Activated CD4-positive, CD25-positive, alpha-beta regulatory T cell treated with anti-CD3 and anti-CD28 coated beads, Interleukin-2, amount 50 U/mL, for 16 hours (primary cell): Measurements from ENCODE around the gene KIF5A.
"Not testable (repeated sequence)": the region's sequence is repeated elsewhere in the genome, so short reads cannot be mapped to it uniquely, and the experiment has no call there.

Experiments
- DNase-seq: peaks from one replicate; pipeline ENCODE4 v3.0.0-alpha.2; 2020; ENCODE audit warnings: low read depth, low spot score

The KIF5A gene

DNA sequence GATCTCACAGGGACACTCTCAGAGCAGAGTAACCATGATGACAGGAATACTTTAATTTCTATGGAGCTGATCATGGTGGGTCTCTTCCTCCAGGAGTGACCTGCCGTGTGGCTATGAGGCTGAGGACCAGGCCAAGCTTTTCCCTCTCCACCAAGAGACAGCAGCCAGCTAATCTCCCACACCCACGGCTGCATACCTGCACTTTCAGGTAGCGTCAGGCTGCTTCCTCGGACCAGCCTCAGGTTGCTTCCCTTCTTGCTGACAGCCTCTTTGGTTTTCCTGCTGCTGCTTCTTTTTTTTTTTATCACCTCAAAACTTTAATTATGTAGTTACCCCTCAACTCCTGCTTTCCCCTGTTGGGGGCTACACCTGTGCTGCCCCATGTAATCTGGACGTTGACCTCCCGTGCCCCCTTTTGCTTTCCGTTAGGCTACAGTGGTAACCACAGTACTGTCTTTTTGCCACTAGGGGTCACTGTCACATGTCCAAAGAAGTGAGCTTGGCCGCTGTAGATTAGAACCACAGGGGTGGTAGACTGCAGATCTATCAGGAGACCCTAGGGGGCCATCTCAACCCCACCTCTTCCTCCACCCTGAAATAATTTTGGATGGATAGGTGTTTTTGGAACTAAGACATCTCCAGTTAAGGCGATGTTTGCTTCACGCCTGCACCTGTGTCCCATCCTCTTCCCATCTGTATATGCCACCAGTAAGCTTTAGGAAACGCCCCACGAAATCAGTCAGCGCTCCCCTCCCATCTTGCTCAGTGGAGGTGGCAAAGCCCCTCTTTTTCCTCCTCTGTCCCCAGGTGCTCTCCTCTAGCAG, 33.4 kb downstream of the KIF5A start:
- DNase-seq = peak; percentile 53

DNA sequence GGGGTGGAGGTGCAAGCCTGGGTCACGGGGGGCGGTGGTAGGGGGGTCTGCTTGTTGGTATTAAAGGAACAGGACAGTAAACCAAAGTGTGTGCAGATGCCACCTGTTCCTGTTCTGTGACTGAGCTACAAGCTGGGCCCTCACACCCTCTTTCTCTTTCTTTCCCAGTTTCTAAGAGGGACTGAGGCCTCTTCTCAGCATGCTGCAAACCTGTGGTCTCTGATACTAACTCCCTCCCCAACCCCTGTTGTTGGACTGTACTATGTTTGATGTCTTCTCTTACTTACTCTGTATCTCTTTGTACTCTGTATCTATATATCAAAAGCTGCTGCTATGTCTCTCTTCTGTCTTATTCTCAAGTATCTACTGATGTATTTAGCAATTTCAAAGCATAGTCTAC, 34.2 kb downstream of the KIF5A start:
- no peak for DNase-seq

DNA sequence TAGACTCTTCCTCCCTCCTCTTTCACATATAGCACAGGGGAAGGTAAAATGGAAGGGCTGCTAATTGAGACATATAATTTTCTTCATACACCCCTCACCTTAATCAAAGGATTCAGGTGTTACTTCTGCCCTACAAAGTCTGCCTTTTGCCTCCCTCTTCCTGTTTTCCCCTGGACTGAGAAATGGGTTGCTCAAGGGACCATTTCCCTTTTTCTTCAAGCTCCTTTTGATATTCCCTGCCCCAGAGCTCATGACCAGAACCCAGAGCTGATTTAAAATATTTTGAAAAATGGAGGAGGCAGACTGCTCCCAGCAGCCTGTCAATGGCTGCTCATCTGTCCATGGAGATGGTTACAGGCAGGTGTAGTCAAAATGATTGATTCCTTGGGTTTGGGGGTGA, 34.8 kb downstream of the KIF5A start:
- no peak for DNase-seq

DNA sequence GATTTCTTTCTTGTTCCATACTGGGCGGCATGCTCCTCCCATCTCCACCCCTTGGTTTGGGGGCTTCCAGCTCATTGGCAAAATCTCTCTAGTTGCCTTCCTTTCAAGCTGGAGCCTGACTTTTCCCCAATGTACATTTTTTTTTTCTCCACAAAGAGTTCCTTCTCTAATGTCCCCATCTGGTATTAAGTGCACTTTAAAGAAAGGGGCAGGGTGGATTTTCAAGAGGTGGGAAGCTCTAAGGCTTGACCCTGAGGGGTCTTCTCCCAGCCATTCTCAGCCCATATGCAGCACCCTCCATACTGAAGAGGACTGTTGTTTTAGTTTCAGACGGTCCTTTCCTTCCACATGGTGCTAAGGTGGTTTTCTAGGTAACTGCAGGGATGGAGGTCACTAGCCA, 35.3 kb downstream of the KIF5A start:
- no peak for DNase-seq

DNA sequence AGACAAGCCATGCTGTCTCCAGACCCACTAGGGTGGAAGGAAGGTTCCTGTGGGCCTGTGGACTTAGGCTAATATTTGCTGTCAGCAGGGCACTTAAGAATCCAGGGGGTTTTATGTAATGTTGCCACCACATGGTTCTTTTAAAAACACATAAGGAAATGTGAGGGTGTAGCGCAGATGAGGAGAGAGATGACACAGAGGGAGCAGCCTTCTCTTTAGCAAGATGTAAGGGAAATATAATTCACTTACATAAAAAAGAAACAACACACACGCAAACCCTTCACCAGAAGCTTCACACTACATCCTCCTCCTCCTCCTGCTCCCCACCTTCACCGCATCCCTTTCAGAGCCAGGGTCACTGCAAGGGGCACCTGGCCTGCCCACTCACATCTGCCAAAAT, 36.3 kb downstream of the KIF5A start:
- DNase-seq = no peak

DNA sequence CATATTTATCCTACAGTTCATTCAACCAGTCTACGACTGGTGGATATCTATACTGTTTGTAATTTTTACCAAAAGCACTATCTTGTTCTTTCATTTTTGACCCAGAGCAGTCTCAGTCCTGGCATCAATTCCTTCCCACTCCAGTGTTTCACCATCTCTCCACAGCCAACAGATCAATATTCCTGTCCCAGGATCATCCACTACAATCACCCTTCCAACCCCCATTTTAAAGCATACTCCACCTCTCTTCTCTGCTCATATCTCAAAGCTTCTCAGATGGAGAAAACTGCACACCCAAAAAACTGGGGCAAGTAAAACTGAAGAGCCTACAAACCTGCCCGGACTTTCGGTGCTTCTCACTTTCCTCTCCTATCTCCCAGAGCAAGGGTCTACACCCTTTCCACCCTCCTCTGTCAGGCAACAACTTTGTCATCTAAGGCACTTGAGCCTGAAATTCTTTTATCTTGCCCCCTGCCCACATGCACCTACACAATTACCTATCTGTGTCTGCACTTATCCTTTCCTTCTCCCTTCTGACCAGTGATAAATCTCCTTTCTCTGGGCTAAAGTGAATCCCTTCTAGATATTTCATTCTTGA, 37.1 kb downstream of the KIF5A start:
- DNase-seq = no peak

DNA sequence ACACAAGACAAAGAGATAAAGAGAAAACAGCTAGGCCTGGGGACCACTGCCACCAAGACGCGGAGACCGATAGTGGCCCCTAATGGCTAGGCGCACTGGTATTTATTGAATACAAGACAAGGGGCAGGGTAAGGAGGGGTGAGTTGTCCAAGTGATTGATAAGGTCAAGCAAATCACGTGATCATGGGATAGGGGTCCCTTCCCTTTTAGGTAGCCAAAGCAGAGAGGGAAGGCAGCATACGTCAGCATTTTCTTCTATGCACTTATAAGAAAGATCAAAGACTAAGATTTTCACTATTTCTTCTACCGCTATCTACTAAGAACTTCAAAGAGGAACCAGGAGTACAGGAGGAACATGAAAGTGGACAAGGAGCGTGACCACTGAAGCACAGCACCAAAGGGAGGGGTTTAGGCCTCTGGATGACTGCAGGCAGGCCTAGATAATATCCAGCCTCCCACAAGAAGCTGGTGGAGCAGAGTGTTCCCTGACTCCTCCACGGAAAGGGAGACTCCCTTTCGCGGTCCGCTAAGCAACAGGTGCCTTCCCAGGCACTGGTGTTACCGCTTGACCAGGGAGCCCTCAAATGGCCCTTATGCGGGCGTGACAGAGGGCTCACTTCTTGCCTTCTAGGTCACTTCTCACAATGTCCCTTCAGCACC, 39.2 kb downstream of the KIF5A start:
- DNase-seq = not testable (repeated sequence)

DNA sequence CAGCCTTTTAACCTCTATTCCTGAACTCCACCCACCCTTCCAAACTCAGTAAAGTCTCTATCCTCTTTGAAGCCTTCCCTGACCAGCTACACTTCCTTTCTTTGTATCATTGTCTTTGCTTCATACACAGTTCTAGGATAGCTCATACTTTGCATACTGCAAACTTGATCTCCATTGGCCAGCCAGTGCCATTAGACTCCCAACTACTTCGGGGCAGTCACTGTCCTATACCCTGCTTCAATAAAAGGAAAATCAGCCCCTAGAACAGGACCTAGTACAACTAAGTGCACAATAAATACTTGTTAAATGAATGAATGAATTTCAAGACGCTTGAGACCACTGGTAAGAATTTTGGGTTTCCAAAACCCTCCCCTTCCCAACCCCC, 40.6 kb downstream of the KIF5A start:
- DNase-seq = no peak

DNA sequence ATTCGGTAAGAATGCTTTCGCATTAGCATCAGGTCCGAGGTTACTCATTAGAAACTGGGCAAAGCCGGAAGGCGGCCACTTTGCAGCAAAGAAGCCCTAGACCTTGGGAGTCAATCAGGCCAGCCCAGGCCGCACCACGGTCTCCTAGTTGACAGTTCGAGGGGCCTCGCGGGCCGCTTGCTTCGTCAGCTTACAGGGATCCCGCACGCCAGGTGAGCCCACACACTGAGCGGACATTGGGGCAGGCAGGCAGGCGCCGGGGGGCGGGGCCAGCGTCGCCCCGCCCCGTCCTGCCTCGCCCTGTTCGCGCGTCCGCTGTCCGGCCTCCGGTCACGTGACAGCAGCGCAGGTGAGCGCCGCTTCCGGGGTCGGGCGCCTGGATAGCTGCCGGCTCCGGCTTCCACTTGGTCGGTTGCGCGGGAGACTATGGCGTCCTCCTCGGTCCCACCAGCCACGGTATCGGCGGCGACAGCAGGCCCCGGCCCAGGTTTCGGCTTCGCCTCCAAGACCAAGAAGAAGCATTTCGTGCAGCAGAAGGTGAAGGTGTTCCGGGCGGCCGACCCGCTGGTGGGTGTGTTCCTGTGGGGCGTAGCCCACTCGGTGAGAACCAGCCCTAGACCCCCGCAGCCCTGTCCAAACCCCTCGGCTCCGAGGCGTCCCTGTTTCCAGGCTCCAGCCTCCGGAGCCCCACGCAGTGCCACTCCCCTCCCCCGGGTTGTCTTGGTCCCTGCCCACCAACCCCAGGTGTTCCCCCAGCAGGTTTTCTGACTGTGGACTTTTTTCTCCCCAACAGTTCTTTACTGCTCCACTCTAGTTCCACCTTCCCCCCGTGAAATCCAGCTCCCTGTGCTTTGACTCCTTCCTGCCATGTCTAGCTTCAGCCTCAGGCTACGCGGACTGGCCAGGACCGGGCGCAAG, 41.3 kb downstream of the KIF5A start, which contains the start of gene PIP4K2C:
TSS of gene PIP4K2C (plus strand) at position 329 of the 918 bp plus-strand sequence. CDS start at position 427, 98 bp downstream.
- peak; percentile 52 for DNase-seq

DNA sequence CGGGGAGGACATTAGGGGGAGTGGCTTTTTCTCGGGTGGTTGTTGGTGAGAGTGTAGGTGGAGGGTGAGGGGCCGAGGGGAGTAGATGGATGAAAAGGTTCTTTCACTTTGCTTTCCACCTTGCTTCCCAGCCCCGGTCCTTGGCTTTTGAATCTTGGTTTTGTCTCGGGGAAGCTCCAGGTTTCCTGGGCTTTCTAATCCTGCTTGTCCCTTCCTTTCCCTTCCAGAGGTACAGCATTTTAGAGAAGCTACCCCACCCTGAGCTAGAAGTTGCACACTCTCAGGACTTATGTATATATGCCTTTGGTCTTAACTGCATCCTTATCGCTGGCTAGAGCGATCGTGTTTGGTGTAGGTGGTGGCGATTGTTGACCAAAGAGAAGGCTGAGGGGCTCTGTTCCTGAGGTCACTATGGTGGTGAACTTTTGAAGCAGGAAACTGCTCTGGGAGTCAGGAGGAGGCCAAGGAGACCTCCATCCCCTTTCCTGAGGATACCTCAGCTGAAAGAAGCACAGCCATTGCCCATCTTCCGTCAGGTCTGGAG, 42.0 kb downstream of the KIF5A start:
- DNase-seq = no peak

DNA sequence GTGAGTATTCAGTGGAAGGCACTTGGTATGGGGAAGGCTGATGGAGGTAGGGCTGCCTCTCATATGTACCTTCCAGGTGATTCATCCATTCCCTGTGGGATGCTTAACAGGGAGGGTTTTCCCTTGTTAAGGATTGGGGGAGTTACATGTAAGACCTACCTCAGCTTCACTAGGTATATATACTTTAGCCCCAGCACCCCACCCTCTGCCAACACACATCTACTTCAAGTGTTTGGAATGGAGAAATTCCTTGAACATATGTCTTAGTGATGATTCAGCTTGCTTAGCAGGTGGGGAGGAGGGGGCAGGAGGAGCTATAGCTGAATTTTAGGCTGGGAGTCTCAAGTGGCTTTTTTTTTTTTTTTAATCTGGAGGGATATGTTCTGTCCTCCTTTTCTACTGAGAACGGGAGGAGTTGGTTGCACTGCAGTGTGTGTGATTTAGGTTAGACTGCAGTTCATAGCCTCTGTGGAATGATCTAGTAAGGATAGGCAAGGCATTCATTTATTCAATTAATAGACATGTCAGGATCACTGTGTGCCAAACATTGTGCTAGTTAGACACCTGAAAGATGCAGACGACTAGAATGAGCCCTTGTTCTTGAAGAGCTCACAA, 42.8 kb downstream of the KIF5A start:
- DNase-seq = no peak

DNA sequence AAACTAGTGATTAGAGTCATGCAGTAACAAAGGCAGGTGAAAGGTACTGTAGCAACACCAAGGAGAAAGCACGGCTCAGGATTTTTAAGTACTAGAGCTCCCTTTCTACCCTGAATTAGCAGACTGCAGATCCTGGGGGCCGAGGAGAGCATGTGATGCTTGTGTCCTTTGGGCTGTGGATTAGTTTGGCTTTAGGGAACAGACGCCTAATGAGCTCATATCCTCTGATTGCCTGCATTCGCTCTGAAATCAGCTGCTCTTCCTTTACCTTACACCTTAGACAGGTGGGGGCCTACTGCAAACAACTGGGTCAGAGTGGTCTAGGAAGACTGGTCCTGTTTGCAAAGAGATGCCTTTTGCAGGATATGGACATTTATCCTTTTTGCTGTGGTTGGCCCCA, 43.3 kb downstream of the KIF5A start:
- DNase-seq = no peak

DNA sequence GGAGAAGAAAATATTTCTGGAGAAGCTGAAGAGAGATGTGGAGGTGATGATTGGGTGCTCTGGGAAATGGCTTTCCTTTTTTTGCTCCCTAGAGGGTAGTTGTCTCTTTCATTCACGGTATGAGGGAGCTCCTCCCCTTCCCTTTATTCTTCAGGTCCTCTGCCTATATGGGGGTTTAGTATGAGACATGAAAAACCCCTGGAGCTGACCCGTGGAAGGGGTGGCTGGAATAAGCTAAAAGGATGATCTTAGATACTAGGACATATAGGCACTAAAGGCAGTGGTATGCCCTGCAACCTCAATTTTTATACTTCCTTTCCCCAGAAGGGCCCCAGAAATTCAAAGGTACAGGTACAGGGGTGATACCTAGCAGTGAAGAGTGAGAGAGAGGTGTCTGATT, 50.6 kb downstream of the KIF5A start:
- DNase-seq = no peak

DNA sequence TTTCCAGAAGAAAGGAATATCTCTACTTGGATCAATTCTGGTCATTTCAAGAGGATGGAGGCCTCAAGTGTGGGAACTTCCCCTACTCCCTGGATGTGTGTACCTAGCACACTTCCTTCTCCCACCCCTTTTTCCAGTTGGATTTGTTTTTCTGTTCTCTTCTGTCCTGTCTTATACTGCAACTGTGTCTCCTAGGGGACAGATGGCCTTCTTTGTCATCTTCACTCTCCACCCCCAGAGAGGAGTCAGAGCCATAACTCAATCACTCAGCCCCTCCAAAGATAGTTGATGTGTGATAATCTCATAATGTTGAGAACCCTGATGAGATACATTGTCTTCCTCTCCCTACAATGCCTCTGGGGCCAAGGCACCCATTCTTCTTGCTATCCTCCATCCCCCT, 52.7 kb downstream of the KIF5A start:
- DNase-seq = no peak

DNA sequence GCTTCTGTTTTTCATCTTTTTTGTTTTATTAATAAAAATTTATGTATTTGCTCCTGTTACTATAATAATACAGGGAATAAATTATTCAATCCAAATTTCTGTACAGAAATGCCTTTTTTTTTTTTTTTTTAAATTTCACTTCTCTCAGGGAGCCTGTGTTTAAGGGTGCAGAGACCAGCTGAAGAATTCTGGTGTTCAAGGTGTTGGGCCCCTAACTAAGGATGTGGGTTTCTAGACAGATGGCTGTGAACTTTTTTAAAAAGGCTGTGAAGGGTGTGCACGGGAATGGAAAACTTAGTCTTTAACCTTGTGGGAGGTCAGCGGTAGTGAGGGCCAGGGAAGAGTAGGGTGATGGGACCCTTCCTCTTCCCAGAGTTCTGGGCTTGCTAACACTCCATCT, 53.5 kb downstream of the KIF5A start:
- DNase-seq = no peak

DNA sequence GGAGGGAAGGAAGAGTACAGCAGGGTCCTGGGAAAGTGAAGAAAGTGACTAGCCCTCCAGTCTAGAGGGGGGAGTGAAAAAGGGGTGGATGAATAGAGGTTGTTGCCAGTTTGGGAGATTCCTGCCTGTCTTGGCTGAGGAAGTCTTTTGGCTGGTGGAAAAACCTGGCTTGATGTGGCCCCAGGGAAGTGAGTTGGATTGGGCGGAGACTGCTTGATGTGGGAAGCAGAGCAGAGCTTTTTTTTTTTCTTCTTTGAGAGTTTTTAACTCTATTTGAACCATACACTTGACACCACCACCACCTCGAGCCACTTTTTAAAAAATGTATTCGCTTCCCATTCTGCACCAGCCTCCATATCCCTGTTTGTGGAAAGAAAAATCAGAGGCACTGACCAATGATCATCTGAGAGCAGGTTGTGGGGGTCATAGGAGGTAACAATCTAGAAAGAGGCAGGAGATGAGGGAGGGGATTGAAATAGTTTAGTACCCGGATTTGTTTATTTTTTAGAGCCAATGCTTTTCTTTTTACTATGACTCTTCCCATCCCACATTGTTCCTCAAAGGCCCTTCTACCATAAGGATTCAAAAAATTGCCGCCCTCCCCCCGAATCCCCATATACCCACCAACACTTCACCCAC, 54.1 kb downstream of the KIF5A start:
- no peak for DNase-seq

DNA sequence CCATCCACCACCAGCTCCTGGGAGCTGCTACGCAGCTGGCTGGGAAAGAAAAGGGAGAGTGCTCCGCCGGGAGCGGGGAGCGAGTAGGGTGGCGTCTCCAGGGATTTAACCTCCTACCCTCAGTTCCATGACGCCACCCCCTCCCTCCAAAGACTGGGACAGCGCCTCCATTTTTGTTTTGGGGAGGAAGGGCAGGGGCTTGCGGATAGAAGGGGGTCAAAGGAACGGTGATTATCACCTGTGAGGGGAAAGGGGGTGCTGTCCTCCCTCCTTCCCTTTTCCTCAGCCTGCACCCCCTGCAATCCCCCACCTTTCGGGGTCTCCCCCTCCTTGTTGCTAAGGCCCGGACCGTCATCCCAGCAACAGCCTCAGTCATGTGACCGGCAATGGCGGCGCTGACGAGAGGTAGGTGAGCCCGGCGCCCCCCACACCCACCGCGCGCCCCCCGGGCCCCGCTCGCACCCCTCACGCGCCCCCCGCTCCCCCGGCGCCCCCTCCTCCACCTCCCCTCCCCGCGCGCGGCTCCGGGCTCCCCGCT, 54.7 kb downstream of the KIF5A start, which contains the start of gene DTX3:
TSS of gene DTX3 (plus strand) at position 371 of the 538 bp plus-strand sequence. CDS start 1,694 bp downstream, outside the sequence.
- no peak for DNase-seq

DNA sequence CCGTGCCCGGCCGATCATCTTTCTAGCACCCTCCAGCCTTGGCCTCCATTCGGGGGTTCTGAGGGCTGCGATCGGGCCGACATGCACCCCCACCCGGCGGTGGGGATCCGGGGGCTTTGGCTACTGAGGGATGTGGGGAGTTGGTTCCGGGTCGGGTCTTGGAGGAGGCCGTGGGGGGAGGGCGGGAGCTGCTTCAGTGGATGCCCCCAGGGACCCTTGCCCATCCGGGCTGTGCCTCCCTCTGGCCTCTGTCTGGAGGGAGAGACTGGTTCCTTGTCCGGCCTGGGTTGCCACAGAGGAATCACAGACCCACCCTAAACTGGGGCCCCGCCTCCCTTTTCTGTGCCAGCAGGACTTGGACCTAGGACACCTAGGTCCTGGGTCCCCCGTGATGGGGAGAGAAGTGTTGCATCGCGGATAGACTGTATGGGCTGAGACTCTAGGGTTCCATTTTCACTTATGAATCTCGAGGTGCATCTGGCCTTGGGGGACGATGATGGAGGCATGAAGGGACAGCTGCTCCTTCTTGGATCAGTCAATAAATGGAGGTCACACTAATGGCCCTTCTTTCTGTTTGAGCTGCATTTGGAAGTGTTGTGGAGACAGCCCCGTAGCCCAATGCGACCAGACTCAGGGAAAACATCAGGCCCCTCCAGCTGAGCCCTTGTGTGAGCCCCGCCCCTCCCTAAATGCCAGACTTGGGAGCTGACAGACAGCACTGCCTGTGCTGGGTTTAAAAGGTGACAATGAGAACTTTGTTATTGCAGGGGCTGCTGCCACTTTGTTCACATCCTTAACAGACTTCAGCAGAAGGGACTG, 55.4 kb downstream of the KIF5A start:
- no peak for DNase-seq

DNA sequence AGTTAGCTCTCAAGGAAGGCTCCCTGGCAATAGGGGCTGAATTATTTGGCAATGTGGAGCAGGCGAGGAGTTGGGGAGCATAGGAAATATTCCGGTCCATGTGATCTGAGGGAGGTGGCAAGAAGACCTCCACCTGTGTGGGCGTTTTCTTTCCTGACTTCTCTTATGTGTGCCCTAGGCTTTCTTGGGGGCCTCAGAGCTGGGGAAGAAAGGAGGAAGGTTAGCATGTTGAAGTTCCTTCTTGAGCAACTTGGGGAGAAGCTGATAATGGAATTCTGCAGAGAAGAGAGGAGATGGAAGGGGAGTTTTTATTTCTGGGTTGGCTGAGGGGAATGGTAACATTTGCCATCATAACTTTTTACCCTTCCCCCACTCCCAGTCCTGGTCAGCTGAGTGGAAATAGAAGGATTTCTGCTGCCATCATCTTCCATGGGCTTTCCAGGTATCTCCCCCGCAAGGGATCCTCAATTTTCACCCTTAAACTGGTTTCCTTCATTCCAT, 56.0 kb downstream of the KIF5A start:
- no peak for DNase-seq
